HCT116 (cell line): Measurements from ENCODE around the gene SSRP1. TPM values are rescaled to one million over a fixed set of nuclear protein-coding genes. Genes with fewer than 3 reads are reported as not detected.

Experiments
- ATAC-seq: fragments of 200-7000 bp; cut with Tn5 transposase; 2 replicates; pipeline ENCODE4 v1.9.1; 2020; ENCODE audit warnings: mild to moderate bottlenecking, moderate library complexity
- BruUV-seq: library from RNA; stranded (reverse); fragments of 400-500 nt; replicated peaks from 2 replicates; lab custom pipeline; 2021; lab: Mats Ljungman, UMichigan
- CTCF ChIA-PET: fragments of 300-600 bp; sonication (Branson Sonifier 250); formaldehyde crosslinking; loops from one replicate; lab custom pipeline; 2021; ENCODE audit warnings: antibody characterized with exemption; lab: Charles Lee
- POLR2A ChIA-PET: fragments of 300-600, 350-600 bp; sonication (Branson Sonifier 250); formaldehyde crosslinking; loops from one replicate; lab custom pipeline; 2021; ENCODE audit warnings: antibody characterized with exemption; lab: Charles Lee
- RAD21 ChIA-PET, 2 experiments: fragments of 300-600 bp; sonication (Branson Sonifier 250); formaldehyde crosslinking; loops; one replicate each; lab custom pipeline; 2023; ENCODE audit warnings: low total read pairs in 2 of 2; ENCODE audit not compliant: uncharacterized antibody in 2 of 2, unreplicated experiment in 2 of 2, low non-redundant PET in 1 of 2; lab: Charles Lee
- DNase-seq: peaks from one replicate; pipeline ENCODE4 v3.0.0-alpha.2; 2010; ENCODE audit warnings: low read depth, low spot score
- H2AFZ ChIP-seq: fragments of 200-600 bp; shearing (Covaris generic), sonication (generic); 2 replicates; pipeline ENCODE4 v1.6.1; 2017; ENCODE audit warnings: low read depth, mixed run types, mixed read lengths, antibody characterized with exemption, low read length; ENCODE audit not compliant: poor library complexity, severe bottlenecking
- H3K27ac ChIP-seq: 2 replicates; pipeline ENCODE4 v1.5.1; 2012; ENCODE audit warnings: low read depth, low read length
- H3K27me3 ChIP-seq: fragments of 200-600 bp; sonication (generic); 2 replicates; pipeline ENCODE4 v1.6.1; 2016; ENCODE audit warnings: mixed run types, low read length, mixed read lengths; ENCODE audit not compliant: insufficient read depth
- H3K36me3 ChIP-seq, 2 experiments: fragments of 200-500 bp in 1 of 2; fragments of 200-600 bp in 1 of 2; sonication (Bioruptor generic) in 1 of 2; sonication (generic) in 1 of 2; 2 replicates each; pipeline versions ENCODE4 v1.5.1 to v1.6.1; 2014 to 2016; ENCODE audit warnings: low read length in 2 of 2, inconsistent platforms in 1 of 2, mixed read lengths in 1 of 2, mixed run types in 1 of 2; ENCODE audit not compliant: insufficient read depth in 2 of 2, control insufficient read depth in 1 of 2
- H3K4me1 ChIP-seq, 2 experiments: fragments of 200-600 bp in 1 of 2; sonication (generic) in 1 of 2; 2 replicates each; pipeline versions ENCODE4 v1.5.1 to v1.6.1; 2012 to 2017; ENCODE audit warnings: low read length in 2 of 2, inconsistent platforms in 1 of 2, mild to moderate bottlenecking in 1 of 2, mixed read lengths in 1 of 2, mixed run types in 1 of 2, moderate library complexity in 1 of 2; ENCODE audit not compliant: insufficient read depth in 2 of 2, control insufficient read depth in 1 of 2
- H3K4me2 ChIP-seq: fragments of 200-600 bp; sonication (generic); 2 replicates; pipeline ENCODE4 v1.6.1; 2017; ENCODE audit warnings: mixed run types, low read length, mixed read lengths
- H3K4me3 ChIP-seq, 2 experiments: fragments of 200-600 bp in 1 of 2; sonication (generic) in 1 of 2; replicated peaks in 1 of 2; 2 replicates each; pipeline ENCODE4 v1.5.1; 2011 to 2016; ENCODE audit warnings: low read length in 2 of 2, control low read depth in 1 of 2, low read depth in 1 of 2, mild to moderate bottlenecking in 1 of 2, mixed read lengths in 1 of 2, mixed run types in 1 of 2
- H3K79me2 ChIP-seq: fragments of 200-600 bp; sonication (generic); 2 replicates; pipeline ENCODE4 v1.6.1; 2017; ENCODE audit warnings: mild to moderate bottlenecking, mixed run types, low read length, moderate library complexity, mixed read lengths; ENCODE audit not compliant: insufficient read depth
- H3K9ac ChIP-seq: fragments of 200-600 bp; sonication (generic); 2 replicates; pipeline ENCODE4 v1.6.1; 2016; ENCODE audit warnings: low read length, mixed read lengths
- H3K9me2 ChIP-seq: fragments of 200-600 bp; sonication (generic), shearing (Covaris generic); 2 replicates; pipeline ENCODE4 v1.6.1; 2017; ENCODE audit warnings: mixed run types, mild to moderate bottlenecking, moderate library complexity; ENCODE audit not compliant: insufficient read depth
- H3K9me3 ChIP-seq, 2 experiments: fragments of 200-500 bp in 1 of 2; fragments of 200-600 bp in 1 of 2; sonication (Bioruptor generic) in 1 of 2; sonication (generic) in 1 of 2; 2 replicates each; pipeline ENCODE4 v1.6.1; 2014 to 2017; ENCODE audit warnings: low read length in 2 of 2, mixed read lengths in 2 of 2, inconsistent platforms in 1 of 2, low read depth in 1 of 2, mild to moderate bottlenecking in 1 of 2, mixed run types in 1 of 2, moderate library complexity in 1 of 2; ENCODE audit not compliant: control insufficient read depth in 1 of 2, insufficient read depth in 1 of 2
- H4K20me1 ChIP-seq: fragments of 200-600 bp; sonication (generic), shearing (Covaris generic); 2 replicates; pipeline ENCODE4 v1.6.1; 2017; ENCODE audit warnings: mixed run types, mild to moderate bottlenecking, moderate library complexity; ENCODE audit not compliant: insufficient read depth
- ATF3 ChIP-seq: IDR thresholded peaks from 2 replicates; pipeline ENCODE4 v1.6.1; 2012
- CBX3 ChIP-seq: IDR thresholded peaks from 2 replicates; pipeline ENCODE4 v1.6.1; 2012; ENCODE audit warnings: low read depth
- CEBPB ChIP-seq: IDR thresholded peaks from 2 replicates; pipeline ENCODE4 v1.6.1; 2012; ENCODE audit warnings: low read depth
- EGR1 ChIP-seq: IDR thresholded peaks from 2 replicates; pipeline ENCODE4 v1.6.1; 2012; ENCODE audit warnings: low read depth
- EZH2 ChIP-seq: fragments of 200-600 bp; sonication (generic); IDR thresholded peaks from 2 replicates; pipeline ENCODE4 v1.6.1; 2017; ENCODE audit warnings: antibody characterized with exemption, mixed run types
- EZH2phosphoT487 ChIP-seq: fragments of 200-600 bp; IDR thresholded peaks from 2 replicates; pipeline ENCODE4 v1.6.1; 2018; ENCODE audit warnings: antibody characterized with exemption, borderline replicate concordance
- FOSL1 ChIP-seq: IDR thresholded peaks from 2 replicates; pipeline ENCODE4 v1.6.1; 2012; ENCODE audit warnings: low read depth
- JUND ChIP-seq: IDR thresholded peaks from 2 replicates; pipeline ENCODE4 v1.6.1; 2012
- POLR2A ChIP-seq: IDR thresholded peaks from 2 replicates; pipeline ENCODE4 v1.7.0; 2011; ENCODE audit warnings: borderline replicate concordance; ENCODE audit not compliant: insufficient read depth, insufficient read length; ENCODE audit errors: extremely low read depth
- POLR2AphosphoS5 ChIP-seq: IDR thresholded peaks from 2 replicates; pipeline ENCODE4 v1.6.1; 2011; ENCODE audit warnings: mild to moderate bottlenecking, low read depth, low read length, moderate library complexity
- SIN3A ChIP-seq: IDR thresholded peaks from 2 replicates; pipeline ENCODE4 v1.6.1; 2012; ENCODE audit warnings: low read depth
- SRF ChIP-seq: IDR thresholded peaks from 2 replicates; pipeline ENCODE4 v1.6.1; 2012; ENCODE audit warnings: low read depth
- TCF7L2 ChIP-seq: IDR thresholded peaks from 2 replicates; pipeline ENCODE4 v1.7.0; 2011; ENCODE audit warnings: borderline replicate concordance, inconsistent platforms; ENCODE audit not compliant: insufficient read depth, insufficient read length; ENCODE audit errors: extremely low read depth
- YY1 ChIP-seq: IDR thresholded peaks from 2 replicates; pipeline ENCODE4 v1.6.1; 2011; ENCODE audit warnings: low read length, low read depth, moderate library complexity, mild to moderate bottlenecking; ENCODE audit not compliant: insufficient replicate concordance; ENCODE audit errors: extremely low read depth
- ZFX ChIP-seq: fragments of 450-650 bp; IDR thresholded peaks from 2 replicates; pipeline ENCODE4 v1.6.1; 2017
- ZNF274 ChIP-seq: fragments of 200-500 bp; sonication (Bioruptor generic); IDR thresholded peaks from 2 replicates; pipeline ENCODE4 v1.6.1; 2014; ENCODE audit warnings: mild to moderate bottlenecking, low read depth, low read length, inconsistent platforms
- intact Hi-C: fragments of 100-400 bp; cut with micrococcal nuclease; formaldehyde crosslinking; loops from 2 replicates; pipeline ENCODE4 v1.10.0; 2022
- total RNA-seq: library from RNA; stranded (reverse); gene quantifications from one replicate; pipeline ENCODE4 v1.2.1, GENCODE V29; 2021; ENCODE audit not compliant: unreplicated experiment
- TF ChIP-seq, protein P1 (sequence below), 3 experiments: fragments of 200-600 bp in 1 of 3; sonication (generic) in 1 of 3; IDR thresholded peaks in 2 of 3; conservative IDR thresholded peaks in 1 of 3; 2 replicates each; pipeline ENCODE4 v1.5.1; 2012 to 2017; ENCODE audit warnings: low read depth in 2 of 3, low read length in 2 of 3, antibody characterized with exemption in 1 of 3, borderline replicate concordance in 1 of 3, control low read depth in 1 of 3, mild to moderate bottlenecking in 1 of 3, mixed read lengths in 1 of 3, mixed run types in 1 of 3, moderate library complexity in 1 of 3; ENCODE audit not compliant: insufficient read depth in 1 of 3
- TF ChIP-seq, protein P2 (sequence below): IDR thresholded peaks from 2 replicates; pipeline ENCODE4 v1.6.1; 2012
- TF ChIP-seq, protein P3 (sequence below): IDR thresholded peaks from 2 replicates; pipeline ENCODE4 v1.6.1; 2011; ENCODE audit warnings: mild to moderate bottlenecking, low read length, moderate library complexity; ENCODE audit not compliant: insufficient replicate concordance; ENCODE audit errors: extremely low read depth

The SSRP1 gene
- total RNA-seq, 1 experiment from 2014 or later = 260 TPM

DNA sequence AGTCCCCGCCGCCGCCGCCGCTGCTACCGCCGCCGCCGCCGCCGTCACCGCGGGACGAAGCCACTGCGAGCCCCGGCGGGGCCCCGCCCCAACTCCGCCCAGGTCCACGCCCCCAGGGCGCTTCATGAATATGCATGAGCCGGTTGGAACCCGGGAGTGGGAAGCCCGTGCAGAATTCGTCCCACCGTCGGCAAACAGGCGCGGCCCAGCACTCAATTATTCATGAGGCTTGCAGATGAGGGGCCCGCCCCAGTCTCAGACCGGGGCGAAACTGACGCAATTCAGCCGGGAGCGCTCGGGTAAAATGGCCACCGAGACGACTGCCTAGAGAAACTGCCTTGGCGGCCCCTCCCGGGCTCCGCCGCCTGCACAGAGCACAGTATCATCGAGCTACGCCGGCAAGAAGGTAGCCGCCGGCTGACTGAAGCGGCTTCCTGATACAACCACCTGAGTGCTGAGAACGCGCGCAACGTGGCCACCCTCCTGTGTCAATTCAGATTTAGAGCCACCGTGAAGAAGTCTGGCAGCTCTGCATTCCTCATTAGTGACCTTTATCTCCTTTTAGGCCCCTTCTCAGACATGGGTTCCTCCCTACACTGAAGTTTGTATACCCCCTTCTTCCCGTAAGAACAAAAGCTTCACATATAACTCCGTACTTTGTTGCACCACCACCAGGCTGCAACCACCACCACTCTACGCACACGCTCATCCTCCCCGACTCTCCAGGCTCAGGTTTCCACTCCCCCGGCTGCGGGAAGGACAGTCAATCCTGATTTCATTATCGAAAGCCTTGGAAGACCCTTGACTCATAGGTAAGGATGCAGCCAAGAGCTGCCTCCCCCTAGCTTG lies 10.6 kb downstream of the SSRP1 start, which contains the start of gene TNKS1BP1:
Gene TNKS1BP1, minus strand, starts transcription at position 67 of the 849 bp plus-strand sequence. CDS start 3,067 bp downstream, outside the sequence.
- Histone ChIP-seq H3K9ac (peak within 1 kb of the TSS; percentile 63), H3K79me2 (peaks cover 54% of the 10 kb centered on the region), H4K20me1 (no peaks in the 10 kb centered on the region), H3K9me2 (no peaks in the 10 kb centered on the region), H3K9me3 (no peaks in the 10 kb centered on the region), H2AFZ (no peak within 1 kb of the TSS), H3K4me3 (peak within 1 kb of the TSS; percentile 67 to 75), H3K36me3 (peaks cover 36 to 52% of the 10 kb centered on the region in 2 experiments), H3K4me2 (peak within 1 kb of the TSS; percentile 96), H3K4me1 (peaks cover 33 to 53% of the 10 kb centered on the region in 2 experiments), H3K27ac (peak within 1 kb of the TSS; percentile 78), H3K27me3 (no peaks in the 10 kb centered on the region)
- ChIA-PET POLR2A (interaction anchor here (0.7 to 6.5 kb wide), 7 partner anchors 11 to 460 kb away, joined by 3 to 42 read pairs (median 4); partner anchors contain the start of gene SSRP1), CTCF (interaction anchor here (1.1 to 1.3 kb wide), 3 partner anchors 10 to 25 kb away, joined by 3 to 4 read pairs (median 4); partner anchors contain the start of gene SSRP1), RAD21 (no interaction called here)
- DNase-seq (peak; percentile 86), ATAC-seq (peak; percentile 83)
- intact Hi-C loops = loop anchor here (1.0 kb wide), 1 partner anchor 10 kb away; the partner anchor contains the start of gene SSRP1
- BruUV-seq = TSS peak; percentile 94
- TF ChIP-seq FOSL1 (no peak), ZNF274 (no peak), ATF3 (no peak), CEBPB (peak; percentile 76; the same call in 1 of the 2 replicates), SIN3A (peak; percentile 44; the same call in 1 of the 2 replicates), EZH2 (no peak), POLR2A (no peak), YY1 (peak; percentile 49), SRF (no peak), EZH2phosphoT487 (no peak), CBX3 (no peak), ZFX (no peak), EGR1 (no peak), POLR2AphosphoS5 (peak; percentile 93), JUND (no peak), TCF7L2 (no peak)
- TF ChIP-seq, protein P1, sequence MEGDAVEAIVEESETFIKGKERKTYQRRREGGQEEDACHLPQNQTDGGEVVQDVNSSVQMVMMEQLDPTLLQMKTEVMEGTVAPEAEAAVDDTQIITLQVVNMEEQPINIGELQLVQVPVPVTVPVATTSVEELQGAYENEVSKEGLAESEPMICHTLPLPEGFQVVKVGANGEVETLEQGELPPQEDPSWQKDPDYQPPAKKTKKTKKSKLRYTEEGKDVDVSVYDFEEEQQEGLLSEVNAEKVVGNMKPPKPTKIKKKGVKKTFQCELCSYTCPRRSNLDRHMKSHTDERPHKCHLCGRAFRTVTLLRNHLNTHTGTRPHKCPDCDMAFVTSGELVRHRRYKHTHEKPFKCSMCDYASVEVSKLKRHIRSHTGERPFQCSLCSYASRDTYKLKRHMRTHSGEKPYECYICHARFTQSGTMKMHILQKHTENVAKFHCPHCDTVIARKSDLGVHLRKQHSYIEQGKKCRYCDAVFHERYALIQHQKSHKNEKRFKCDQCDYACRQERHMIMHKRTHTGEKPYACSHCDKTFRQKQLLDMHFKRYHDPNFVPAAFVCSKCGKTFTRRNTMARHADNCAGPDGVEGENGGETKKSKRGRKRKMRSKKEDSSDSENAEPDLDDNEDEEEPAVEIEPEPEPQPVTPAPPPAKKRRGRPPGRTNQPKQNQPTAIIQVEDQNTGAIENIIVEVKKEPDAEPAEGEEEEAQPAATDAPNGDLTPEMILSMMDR (IDR thresholded peaks at IDR 0.05 in 2 of 3, conservative IDR thresholded peaks at IDR 0.05 in 1 of 3; ENCODE audit: borderline replicate concordance in 1 of 3, insufficient read depth in 1 of 3, low read depth in 2 of 3, low read length in 2 of 3) = no peak
- TF ChIP-seq, protein P2, sequence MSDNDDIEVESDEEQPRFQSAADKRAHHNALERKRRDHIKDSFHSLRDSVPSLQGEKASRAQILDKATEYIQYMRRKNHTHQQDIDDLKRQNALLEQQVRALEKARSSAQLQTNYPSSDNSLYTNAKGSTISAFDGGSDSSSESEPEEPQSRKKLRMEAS = peak; percentile 69
- TF ChIP-seq, protein P3, sequence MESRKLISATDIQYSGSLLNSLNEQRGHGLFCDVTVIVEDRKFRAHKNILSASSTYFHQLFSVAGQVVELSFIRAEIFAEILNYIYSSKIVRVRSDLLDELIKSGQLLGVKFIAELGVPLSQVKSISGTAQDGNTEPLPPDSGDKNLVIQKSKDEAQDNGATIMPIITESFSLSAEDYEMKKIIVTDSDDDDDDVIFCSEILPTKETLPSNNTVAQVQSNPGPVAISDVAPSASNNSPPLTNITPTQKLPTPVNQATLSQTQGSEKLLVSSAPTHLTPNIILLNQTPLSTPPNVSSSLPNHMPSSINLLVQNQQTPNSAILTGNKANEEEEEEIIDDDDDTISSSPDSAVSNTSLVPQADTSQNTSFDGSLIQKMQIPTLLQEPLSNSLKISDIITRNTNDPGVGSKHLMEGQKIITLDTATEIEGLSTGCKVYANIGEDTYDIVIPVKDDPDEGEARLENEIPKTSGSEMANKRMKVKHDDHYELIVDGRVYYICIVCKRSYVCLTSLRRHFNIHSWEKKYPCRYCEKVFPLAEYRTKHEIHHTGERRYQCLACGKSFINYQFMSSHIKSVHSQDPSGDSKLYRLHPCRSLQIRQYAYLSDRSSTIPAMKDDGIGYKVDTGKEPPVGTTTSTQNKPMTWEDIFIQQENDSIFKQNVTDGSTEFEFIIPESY = peak; percentile 56
